ENCODE measurements around the gene NUTM1.
"Not testable (repeated sequence)": the region's sequence is repeated elsewhere in the genome, so short reads cannot be mapped to it uniquely, and the experiment has no call there.

NUTM1 gene

DNA sequence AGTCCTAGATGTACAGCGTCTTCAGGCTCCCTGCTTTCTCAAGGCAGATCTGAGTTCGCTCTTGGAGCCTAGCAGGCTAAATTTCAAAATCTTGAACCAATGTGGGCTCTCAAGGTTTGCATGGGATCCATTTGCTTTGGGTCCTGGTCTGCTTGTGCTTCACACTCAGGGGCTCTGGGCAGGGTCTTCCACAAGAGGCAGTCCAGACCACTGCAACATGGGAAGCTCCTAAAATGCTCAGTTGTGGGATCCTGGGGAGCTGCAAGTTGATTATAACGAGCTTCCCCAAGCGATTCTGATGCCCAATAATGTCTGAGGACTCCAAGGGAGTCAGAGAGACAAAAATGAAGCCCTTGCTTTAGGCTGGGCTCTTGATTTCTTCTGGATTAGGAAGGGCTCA lies 6.7 kb downstream of the NUTM1 start:
- TF ChIP-seq CTCF (IDR thresholded peaks at IDR 0.05; ENCODE audit: low read depth, low read length) (no peak), EZH2phosphoT487 (IDR thresholded peaks at IDR 0.05; ENCODE audit: low read depth) (no peak)
- Histone ChIP-seq H3K4me3 (ENCODE audit: low read length) (no peak overlapping the region), H4K20me1 (ENCODE audit: insufficient read depth, low read length) (no peaks in the 10 kb centered on the region), H3K27ac (ENCODE audit: low read length) (no peak overlapping the region), H3K9ac (ENCODE audit: low read length) (no peak overlapping the region), H3K36me3 (replicated peaks; ENCODE audit: low read depth, low read length) (peaks cover 5% of the 10 kb centered on the region), H3K4me2 (ENCODE audit: low read length) (no peak overlapping the region), H2AFZ (ENCODE audit: low read depth, low read length) (no peak overlapping the region), H3K9me3 (ENCODE audit: insufficient read depth, low read length) (no peaks in the 10 kb centered on the region), H3K79me2 (ENCODE audit: low read length) (no peaks in the 10 kb centered on the region), H3K4me1 (ENCODE audit: low read length) (no peaks in the 10 kb centered on the region), H3K27me3 (ENCODE audit: low read depth, low read length) (no peaks in the 10 kb centered on the region)

GRCh38 chr15:34352996-34353395 lies 9.9 kb downstream of the NUTM1 start:
- not testable (repeated sequence) for H3K4me2 ChIP-seq (ENCODE audit: low read length); H3K79me2 ChIP-seq (ENCODE audit: low read length); H3K9me3 ChIP-seq (ENCODE audit: insufficient read depth, low read length); H3K4me3 ChIP-seq (ENCODE audit: low read length); H3K27me3 ChIP-seq (ENCODE audit: low read depth, low read length); H3K27ac ChIP-seq (ENCODE audit: low read length); H4K20me1 ChIP-seq (ENCODE audit: insufficient read depth, low read length); H2AFZ ChIP-seq (ENCODE audit: low read depth, low read length); H3K4me1 ChIP-seq (ENCODE audit: low read length); H3K9ac ChIP-seq (ENCODE audit: low read length)
- H3K36me3 ChIP-seq (replicated peaks; ENCODE audit: low read depth, low read length) = peaks cover 31% of the 10 kb centered on the region

DNA sequence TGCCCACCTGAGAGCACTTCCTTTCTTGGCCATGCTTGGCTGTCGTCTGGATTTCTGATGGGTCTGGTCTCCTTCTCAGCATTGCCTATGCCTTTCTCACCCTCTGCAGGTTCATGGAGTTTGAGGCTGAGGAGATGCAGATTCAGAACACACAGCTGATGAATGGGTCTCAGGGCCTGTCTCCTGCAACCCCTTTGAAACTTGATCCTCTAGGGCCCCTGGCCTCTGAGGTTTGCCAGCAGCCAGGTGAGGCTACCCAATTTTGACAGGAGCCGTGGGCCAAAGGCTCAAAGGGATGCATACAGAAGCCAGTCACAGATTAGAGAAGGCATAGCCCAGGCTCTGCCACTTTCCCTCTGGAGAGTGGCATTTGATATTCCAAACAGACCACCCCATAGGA lies 10.5 kb downstream of the NUTM1 start:
- H2AFZ ChIP-seq (ENCODE audit: low read depth, low read length) = no peak overlapping the region
- H3K9ac ChIP-seq (ENCODE audit: low read length) = no peak overlapping the region
- H3K9me3 ChIP-seq (ENCODE audit: insufficient read depth, low read length) = no peaks in the 10 kb centered on the region
- no peak overlapping the region for H3K4me2 ChIP-seq (ENCODE audit: low read length)
- TF ChIP-seq EZH2phosphoT487 (IDR thresholded peaks at IDR 0.05; ENCODE audit: low read depth) (no peak), CTCF (IDR thresholded peaks at IDR 0.05; ENCODE audit: low read depth, low read length) (no peak)
- no peaks in the 10 kb centered on the region for H4K20me1 ChIP-seq (ENCODE audit: insufficient read depth, low read length)
- no peaks in the 10 kb centered on the region for H3K79me2 ChIP-seq (ENCODE audit: low read length)
- no peaks in the 10 kb centered on the region for H3K4me1 ChIP-seq (ENCODE audit: low read length)
- no peak overlapping the region for H3K4me3 ChIP-seq (ENCODE audit: low read length)
- peaks cover 31% of the 10 kb centered on the region for H3K36me3 ChIP-seq (replicated peaks; ENCODE audit: low read depth, low read length)
- H3K27me3 ChIP-seq (ENCODE audit: low read depth, low read length) = no peaks in the 10 kb centered on the region
- no peak overlapping the region for H3K27ac ChIP-seq (ENCODE audit: low read length)

GRCh38 chr15:34354286-34354685 lies 11.2 kb downstream of the NUTM1 start:
- peaks cover 34% of the 10 kb centered on the region for H3K36me3 ChIP-seq (replicated peaks; ENCODE audit: low read depth, low read length)

DNA sequence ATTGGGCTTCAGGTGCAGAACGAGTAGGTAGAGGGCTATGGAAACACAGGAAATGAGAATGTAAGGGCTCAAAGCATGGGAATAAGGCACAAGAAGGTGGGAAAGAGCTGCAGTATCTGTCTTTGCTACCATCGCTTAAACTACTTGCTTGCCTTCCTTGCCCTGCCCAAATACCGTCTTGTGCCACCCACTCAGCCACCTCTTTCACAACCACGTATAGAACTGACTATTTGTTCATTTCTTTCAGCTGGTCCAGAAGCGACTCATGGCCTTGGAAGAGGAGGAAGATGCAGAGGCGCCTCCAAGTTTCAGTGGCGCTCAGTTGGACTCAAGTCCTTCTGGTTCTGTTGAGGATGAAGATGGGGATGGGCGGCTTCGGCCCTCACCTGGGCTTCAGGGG lies 12.1 kb downstream of the NUTM1 start:
- Histone ChIP-seq H3K79me2 (ENCODE audit: low read length) (no peaks in the 10 kb centered on the region), H3K4me1 (ENCODE audit: low read length) (no peaks in the 10 kb centered on the region), H3K4me3 (ENCODE audit: low read length) (no peak overlapping the region), H3K4me2 (ENCODE audit: low read length) (no peak overlapping the region), H3K9me3 (ENCODE audit: insufficient read depth, low read length) (no peaks in the 10 kb centered on the region), H3K27me3 (ENCODE audit: low read depth, low read length) (no peaks in the 10 kb centered on the region), H3K9ac (ENCODE audit: low read length) (no peak overlapping the region), H4K20me1 (ENCODE audit: insufficient read depth, low read length) (no peaks in the 10 kb centered on the region), H2AFZ (ENCODE audit: low read depth, low read length) (no peak overlapping the region), H3K36me3 (replicated peaks; ENCODE audit: low read depth, low read length) (peaks cover 40% of the 10 kb centered on the region), H3K27ac (ENCODE audit: low read length) (no peak overlapping the region)
- TF ChIP-seq EZH2phosphoT487 (IDR thresholded peaks at IDR 0.05; ENCODE audit: low read depth) = no peak
- TF ChIP-seq CTCF (IDR thresholded peaks at IDR 0.05; ENCODE audit: low read depth, low read length) = no peak

More at GRCh38 chr15:34354286-34354685, 11.2 kb downstream of the NUTM1 start:
- Histone ChIP-seq H3K4me2 (ENCODE audit: low read length) (no peak overlapping the region), H4K20me1 (ENCODE audit: insufficient read depth, low read length) (no peaks in the 10 kb centered on the region), H3K27ac (ENCODE audit: low read length) (no peak overlapping the region), H2AFZ (ENCODE audit: low read depth, low read length) (no peak overlapping the region), H3K27me3 (ENCODE audit: low read depth, low read length) (no peaks in the 10 kb centered on the region), H3K4me1 (ENCODE audit: low read length) (no peaks in the 10 kb centered on the region), H3K4me3 (ENCODE audit: low read length) (no peak overlapping the region), H3K9me3 (ENCODE audit: insufficient read depth, low read length) (no peaks in the 10 kb centered on the region), H3K9ac (ENCODE audit: low read length) (no peak overlapping the region), H3K79me2 (ENCODE audit: low read length) (no peaks in the 10 kb centered on the region)
- no peak for TF ChIP-seq EZH2phosphoT487 (IDR thresholded peaks at IDR 0.05; ENCODE audit: low read depth)

Data from OCI-LY3 (cell line).